Measurements from ENCODE around the gene PER2. TPM values are rescaled to one million over a fixed set of nuclear protein-coding genes. Genes with fewer than 3 reads are reported as not detected.

Gene PER2
- total and polyA plus RNA-seq, 9 of the 15 experiments (the other 6 are each of a cell fraction or from before 2014, with no cell fraction given): 1.1 to 10.3 (median 2.9) TPM

GRCh38 chr2:238202326-238203093 is 85.9 kb downstream of the PER2 start:
- Histone ChIP-seq H3K9ac (ENCODE audit: insufficient read depth in 1 of 2, low read depth in 2 of 2, low read length in 2 of 2) (peak overlapping the region; percentile 64 to 92), H3K79me2 (ENCODE audit: control insufficient read depth, insufficient read depth, low read length) (peaks cover 60% of the 10 kb centered on the region), H3K4me1 (replicated peaks in 1 of 2; ENCODE audit: control insufficient read depth in 2 of 2, insufficient read depth in 2 of 2, low read length in 2 of 2) (peaks cover 12 to 17% of the 10 kb centered on the region in 2 experiments; a peak in 4 of 5 replicates), H3K27ac (ENCODE audit: extremely low read depth, low read depth, low read length) (peak overlapping the region; percentile 78), H4K20me1 (replicated peaks; ENCODE audit: control insufficient read depth, insufficient read depth, low read length) (0 out of 2 replicates have a peak, but pooled peaks cover 17% of the 10 kb centered on the region), H3K36me3 (ENCODE audit: control insufficient read depth, insufficient read depth, low read length) (0 out of 3 replicates have a peak, but pooled peaks cover 3% of the 10 kb centered on the region), H3K9me3 (replicated peaks; ENCODE audit: control insufficient read depth, insufficient read depth, low read depth, low read length) (peaks cover 3% of the 10 kb centered on the region; the same call in 1 of the 2 replicates), H3K27me3 (ENCODE audit: control insufficient read depth in 2 of 2, insufficient read depth in 2 of 2, low read length in 2 of 2) (no peaks in the 10 kb centered on the region), H3K9me1 (ENCODE audit: control insufficient read depth, insufficient read depth, low read length) (no peaks in the 10 kb centered on the region), H3K4me2 (ENCODE audit: insufficient read depth, low read length) (peak overlapping the region; percentile 76), H3K4me3 (peak overlapping the region; percentile 79), H2AFZ (ENCODE audit: low read depth, low read length) (no peak overlapping the region)
- ChIA-PET POLR2A (interaction anchor here (0.7 to 1.4 kb wide), 6 partner anchors 10 to 34 kb away, joined by 3 to 6 read pairs (median 4); no protein-coding TSS in a partner anchor), CTCF (ENCODE audit: low intra/inter-chr PET ratio) (no interaction called here)
- no peak for ATAC-seq
- FAIRE-seq: peak; percentile 51
- WGBS (ENCODE audit: insufficient coverage, low coverage, missing lambda C conversion rate): 3% methylated on average over 25 of the region's 27 CpGs
- peak in 2 of 4 experiments; percentile 19 for DNase-seq (ENCODE audit: extremely low read depth in 1 of 4, low spot score in 3 of 4)
- in situ Hi-C loops (cut with MboI) (no loop called here), intact Hi-C loops (cut with micrococcal nuclease) (no loop called here)
- TSS peak; percentile 41 for BruUV-seq (replicated peaks)
- TF ChIP-seq XRCC3 (IDR thresholded peaks at IDR 0.05): no peak
- TF ChIP-seq ETS1 (conservative IDR thresholded peaks at IDR 0.05; ENCODE audit: control insufficient read depth, low read depth, low read length): 0 out of 2 replicates have a peak, but pooled peaks have one; percentile 17
- TF ChIP-seq CTCF (IDR thresholded peaks at IDR 0.05 in 2 of 3, conservative IDR thresholded peaks at IDR 0.05 in 1 of 3; ENCODE audit: insufficient read depth in 2 of 3, low read depth in 1 of 3, low read length in 3 of 3): no peak
- no peak for TF ChIP-seq POLR2AphosphoS5 (IDR thresholded peaks at IDR 0.05; ENCODE audit: control insufficient read depth, insufficient read depth, low read depth, low read length)
- TF ChIP-seq ZFX (CRISPR knock-in tag; IDR thresholded peaks at IDR 0.05): peak; percentile 13; the same call in 1 of the 2 replicates
- TF ChIP-seq BCOR (IDR thresholded peaks at IDR 0.05): no peak
- TF ChIP-seq AFF1 (IDR thresholded peaks at IDR 0.05; ENCODE audit: low read depth in 1 of 2, partially characterized antibody in 2 of 2): no peak
- TF ChIP-seq PRDM10 (IDR thresholded peaks at IDR 0.05; ENCODE audit: partially characterized antibody): peak; percentile 48

All from K562 (cell line).